Right renal cortex interstitium (tissue), 3 donors: ENCODE results near the gene PCDHGA3. TPM values are rescaled to one million over a fixed set of nuclear protein-coding genes. Genes with fewer than 3 reads are reported as not detected.
"Not testable (repeated sequence)": the region's sequence is repeated elsewhere in the genome, so short reads cannot be mapped to it uniquely, and the experiment has no call there.

Experiments
- DNase-seq, 3 donors: peaks; one replicate each; pipeline ENCODE4 v3.0.0-alpha.2; 2013; ENCODE audit warnings: low read depth in 3 of 3, low spot score in 2 of 3
- polyA plus RNA-seq, 3 donors: library from polyadenylated mRNA; unstranded; fragments of 120-200 nt; gene quantifications; one replicate each; pipeline ENCODE4 v1.2.1, GENCODE V29; 2013; ENCODE audit not compliant: insufficient read length in 3 of 3

The PCDHGA3 gene
- polyA plus RNA-seq = 1 to 10 TPM; 2.4 to 4.3 (median 3.1) TPM

- DNase-seq = no peak
Measured at GRCh38 chr5:141343242-141343952, at the start of gene PCDHGA3. Gene PCDHGA3 (plus strand): TSS chr5:141343829. CDS start chr5:141344034, 205 bp downstream.

- DNase-seq = no peak
Measured at GRCh38 chr5:141298376-141298775, 45.3 kb upstream of the PCDHGA3 start.

- DNase-seq = no peak
Measured at GRCh38 chr5:141303756-141304155, 39.9 kb upstream of the PCDHGA3 start, which contains the start of gene SLC25A2. Gene SLC25A2 (minus strand): TSS chr5:141304049. CDS start chr5:141303865, 184 bp downstream.

- DNase-seq = no peak
Measured at GRCh38 chr5:141306630-141307029, 37.0 kb upstream of the PCDHGA3 start.

GRCh38 chr5:141313711-141314110 is 29.9 kb upstream of the PCDHGA3 start:
- DNase-seq = no peak

- DNase-seq = not testable (repeated sequence)
Measured at GRCh38 chr5:141316963-141317362, 26.7 kb upstream of the PCDHGA3 start.

- no peak for DNase-seq
Measured at GRCh38 chr5:141319202-141319601, 24.4 kb upstream of the PCDHGA3 start.

GRCh38 chr5:141319699-141320098 is 23.9 kb upstream of the PCDHGA3 start:
- no peak for DNase-seq

GRCh38 chr5:141320225-141321169 is 23.1 kb upstream of the PCDHGA3 start, which contains the start of gene TAF7:
Gene TAF7 (minus strand): TSS chr5:141320784. CDS start chr5:141320044, 740 bp downstream.
- DNase-seq = peak; percentile 88 to 90 (median 90)

GRCh38 chr5:141322261-141322660 is 21.4 kb upstream of the PCDHGA3 start:
- DNase-seq = no peak

GRCh38 chr5:141326088-141326854 is 17.4 kb upstream of the PCDHGA3 start:
- DNase-seq = no peak

- DNase-seq = no peak
Measured at GRCh38 chr5:141328231-141328630, 15.4 kb upstream of the PCDHGA3 start.

- no peak for DNase-seq
Measured at GRCh38 chr5:141330299-141331080, 13.1 kb upstream of the PCDHGA3 start, which contains the start of gene PCDHGA1. Gene PCDHGA1 (plus strand): TSS chr5:141330514.

- not testable (repeated sequence) for DNase-seq
Measured at GRCh38 chr5:141332571-141332970, 11.1 kb upstream of the PCDHGA3 start.

- peak in 2 of 3 donors; percentile 25 to 43 for DNase-seq
Measured at GRCh38 chr5:141338538-141339306, 4.9 kb upstream of the PCDHGA3 start, which contains the start of gene PCDHGA2. Gene PCDHGA2 (plus strand): TSS chr5:141338760.

- not testable (repeated sequence) for DNase-seq
Measured at GRCh38 chr5:141340781-141341354, 2.8 kb upstream of the PCDHGA3 start.

GRCh38 chr5:141342773-141343172 is 856 bp upstream of the PCDHGA3 start:
- no peak for DNase-seq

- DNase-seq = no peak
Measured at GRCh38 chr5:141343953-141344463, 379 bp downstream of the PCDHGA3 start.
